GM12875 (cell line): ENCODE measurements around the gene PERCC1.
"Not testable (repeated sequence)": the region's sequence is repeated elsewhere in the genome, so short reads cannot be mapped to it uniquely, and the experiment has no call there.

Source experiments
- H3K4me3 ChIP-seq: one replicate; pipeline ENCODE4 v1.5.1; 2011; ENCODE audit warnings: low read depth, low read length, control low read depth
- TF ChIP-seq, protein P1 (sequence below): IDR thresholded peaks from 2 replicates; pipeline ENCODE4 v1.5.1; 2011; ENCODE audit warnings: low read depth, mild to moderate bottlenecking, control low read depth, inconsistent platforms, low read length, moderate library complexity, borderline replicate concordance; ENCODE audit not compliant: insufficient read depth

Gene PERCC1

DNA sequence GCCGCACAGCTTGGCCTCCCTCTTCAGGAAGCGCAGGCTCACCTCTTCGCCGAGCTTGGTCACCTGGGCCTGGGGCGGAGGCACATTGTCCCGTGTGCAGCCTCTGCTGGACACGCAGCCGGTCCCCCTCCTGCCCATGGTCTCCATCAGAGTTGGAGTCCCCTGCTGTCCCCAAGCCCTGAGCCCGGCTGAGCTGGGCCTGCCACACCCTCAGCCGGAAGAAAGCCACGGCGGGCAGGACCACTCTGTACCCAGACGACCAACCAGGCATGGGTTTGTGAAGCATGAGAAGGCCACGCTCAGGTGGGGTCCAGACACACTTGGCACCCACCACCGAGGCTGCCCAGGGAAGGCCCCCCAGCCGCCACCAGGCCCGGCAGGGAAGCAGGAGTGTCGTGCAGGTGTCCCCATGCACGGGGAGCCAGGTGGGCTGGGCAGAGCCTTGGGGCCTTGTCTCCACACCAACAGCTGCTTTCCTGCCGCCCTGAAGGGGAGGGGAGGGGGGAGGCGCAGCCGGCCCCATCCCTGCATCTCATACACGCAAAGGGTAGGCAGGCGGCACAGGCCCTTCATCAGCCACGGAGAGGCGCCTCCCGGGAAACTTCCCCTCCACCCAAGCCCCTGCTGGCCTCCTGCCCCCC is 8.3 kb downstream of the PERCC1 start:
- TF ChIP-seq, protein P1, sequence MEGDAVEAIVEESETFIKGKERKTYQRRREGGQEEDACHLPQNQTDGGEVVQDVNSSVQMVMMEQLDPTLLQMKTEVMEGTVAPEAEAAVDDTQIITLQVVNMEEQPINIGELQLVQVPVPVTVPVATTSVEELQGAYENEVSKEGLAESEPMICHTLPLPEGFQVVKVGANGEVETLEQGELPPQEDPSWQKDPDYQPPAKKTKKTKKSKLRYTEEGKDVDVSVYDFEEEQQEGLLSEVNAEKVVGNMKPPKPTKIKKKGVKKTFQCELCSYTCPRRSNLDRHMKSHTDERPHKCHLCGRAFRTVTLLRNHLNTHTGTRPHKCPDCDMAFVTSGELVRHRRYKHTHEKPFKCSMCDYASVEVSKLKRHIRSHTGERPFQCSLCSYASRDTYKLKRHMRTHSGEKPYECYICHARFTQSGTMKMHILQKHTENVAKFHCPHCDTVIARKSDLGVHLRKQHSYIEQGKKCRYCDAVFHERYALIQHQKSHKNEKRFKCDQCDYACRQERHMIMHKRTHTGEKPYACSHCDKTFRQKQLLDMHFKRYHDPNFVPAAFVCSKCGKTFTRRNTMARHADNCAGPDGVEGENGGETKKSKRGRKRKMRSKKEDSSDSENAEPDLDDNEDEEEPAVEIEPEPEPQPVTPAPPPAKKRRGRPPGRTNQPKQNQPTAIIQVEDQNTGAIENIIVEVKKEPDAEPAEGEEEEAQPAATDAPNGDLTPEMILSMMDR = no peak
- H3K4me3 ChIP-seq = no peak overlapping the region

DNA sequence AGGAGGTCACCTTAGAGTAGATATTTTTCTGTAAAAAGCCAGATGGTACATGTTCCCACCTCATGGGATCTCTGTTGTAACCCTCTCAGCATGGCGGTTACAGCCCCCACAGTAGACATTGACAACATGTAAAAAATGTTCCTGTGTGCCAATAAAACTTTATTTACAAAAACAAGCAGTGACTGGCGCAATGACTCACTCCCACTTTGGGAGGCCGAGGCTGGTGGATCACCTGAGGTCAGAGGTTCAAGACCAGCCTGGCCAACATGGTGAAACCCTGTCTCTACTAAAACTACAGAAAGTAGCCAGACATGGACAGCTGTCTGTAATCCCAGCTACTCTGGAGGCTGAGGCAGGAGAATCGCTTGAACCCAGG is 8.8 kb downstream of the PERCC1 start:
- not testable (repeated sequence) for H3K4me3 ChIP-seq

DNA sequence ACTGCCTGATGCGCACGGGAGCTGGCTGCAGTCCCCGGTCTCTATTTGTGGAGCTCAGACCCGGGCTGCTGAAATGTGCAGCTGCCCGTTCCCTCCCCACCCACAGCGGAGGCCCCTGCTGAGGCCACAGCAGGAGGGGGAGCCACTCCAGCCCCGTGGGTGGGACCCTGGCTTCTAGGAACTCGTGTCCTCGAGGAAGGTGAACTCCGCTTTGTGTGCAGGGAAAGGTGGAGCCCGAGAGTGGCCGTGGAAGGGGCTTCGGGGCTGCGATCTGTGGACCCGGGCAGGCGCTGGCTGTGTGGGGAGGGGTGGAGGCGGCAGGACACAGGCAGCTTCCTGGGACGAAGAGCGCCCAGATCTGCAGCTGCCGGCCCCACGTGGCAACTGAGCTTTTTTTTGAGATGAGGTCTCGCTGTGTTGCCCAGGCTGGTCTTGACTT is 10.5 kb downstream of the PERCC1 start:
- TF ChIP-seq, protein P1 = no peak
- H3K4me3 ChIP-seq = no peak overlapping the region

DNA sequence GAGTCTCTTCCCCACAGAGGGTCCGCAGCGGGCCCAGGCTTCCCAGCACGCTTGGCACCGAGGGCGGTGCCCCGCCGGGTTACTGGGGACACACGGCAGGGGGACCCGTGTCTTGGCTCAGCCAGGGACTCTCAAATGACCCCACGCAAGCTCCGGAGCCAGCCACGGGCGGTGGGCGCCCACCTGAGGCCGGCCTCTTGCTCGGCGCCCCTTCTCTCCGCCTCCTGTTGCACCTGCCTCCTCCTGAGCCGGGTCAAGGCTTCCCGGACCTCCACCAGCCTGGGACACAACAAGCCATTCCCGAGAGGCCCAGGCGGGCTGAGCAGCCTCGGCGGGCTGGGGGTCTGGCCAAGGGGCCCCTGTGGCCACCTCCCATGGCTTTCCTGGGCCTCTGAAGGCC is 11.8 kb downstream of the PERCC1 start:
- TF ChIP-seq, protein P1 = no peak
- H3K4me3 ChIP-seq = no peak overlapping the region

DNA sequence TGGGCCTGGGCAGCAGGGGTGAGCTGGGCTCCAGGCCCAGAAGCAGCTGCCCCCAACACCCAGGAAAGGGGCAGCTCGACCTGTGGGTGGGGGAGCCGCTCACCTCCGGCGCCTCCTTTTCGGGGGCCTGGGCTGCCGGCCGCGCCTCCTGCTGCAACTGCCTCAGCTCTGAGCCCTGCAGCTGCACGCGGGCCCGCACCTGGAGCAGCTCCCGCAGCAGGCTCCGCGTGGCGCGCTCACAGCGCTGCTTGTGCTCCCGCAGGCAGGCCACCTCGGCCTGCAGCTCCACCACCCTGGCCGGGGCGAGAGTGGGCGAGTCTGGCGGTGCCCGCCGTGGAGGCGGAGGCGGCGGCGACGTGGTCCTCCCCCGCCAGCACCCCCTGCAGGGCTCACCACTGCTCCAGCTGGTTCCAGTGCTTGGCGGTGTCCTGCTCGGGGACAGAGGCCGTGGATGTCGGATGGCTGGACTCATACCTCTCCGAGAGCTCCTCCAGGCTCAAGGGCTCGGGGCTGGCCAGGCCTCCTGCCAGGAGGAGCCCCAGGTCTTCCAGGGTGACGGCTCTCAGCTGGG is 12.6 kb downstream of the PERCC1 start:
- TF ChIP-seq, protein P1 = no peak
- H3K4me3 ChIP-seq = no peak overlapping the region

DNA sequence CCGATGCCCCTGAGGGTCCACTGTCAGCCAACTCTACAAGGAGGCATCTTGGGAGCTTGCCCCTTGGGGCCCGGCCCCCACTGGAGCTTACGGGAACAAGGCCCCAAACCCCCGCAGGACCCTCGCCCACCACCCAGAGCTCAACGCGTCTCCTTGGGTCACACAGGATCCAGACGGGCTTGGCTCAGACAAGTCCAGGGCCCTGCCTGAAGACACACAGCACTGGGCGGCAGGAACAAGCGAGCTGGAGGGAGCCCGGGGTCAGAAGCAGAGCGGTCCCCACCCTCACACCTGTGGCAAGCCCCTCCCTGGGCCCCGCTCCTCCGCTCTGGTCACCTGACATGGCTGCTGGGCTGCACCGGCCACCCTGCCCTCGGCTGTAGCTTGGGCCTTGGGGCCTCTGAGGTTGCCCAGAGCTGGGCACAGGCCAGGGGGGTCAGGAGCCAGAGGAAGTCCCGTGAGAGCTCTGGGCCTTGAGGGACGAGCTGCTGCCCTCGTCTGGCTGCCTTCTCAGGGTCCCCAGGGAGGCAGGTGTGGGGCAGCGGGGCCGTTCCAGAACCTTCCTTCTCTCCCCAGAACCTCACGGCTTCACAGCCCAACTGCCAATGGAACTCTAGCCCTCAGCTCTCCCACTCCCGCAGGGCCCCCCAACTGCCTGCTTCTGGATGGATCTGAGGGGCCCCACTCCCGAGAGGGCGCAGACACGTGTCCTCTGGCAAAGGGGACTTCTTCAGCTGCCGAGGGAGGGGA is 13.3 kb downstream of the PERCC1 start, which contains the start of gene CCDC154:
Gene CCDC154, minus strand, starts transcription at position 577 of the 750 bp plus-strand sequence. Its CDS starts 234 bp downstream, at position 343.
- no peak within 1 kb of the TSS for H3K4me3 ChIP-seq
- TF ChIP-seq, protein P1 = no peak

DNA sequence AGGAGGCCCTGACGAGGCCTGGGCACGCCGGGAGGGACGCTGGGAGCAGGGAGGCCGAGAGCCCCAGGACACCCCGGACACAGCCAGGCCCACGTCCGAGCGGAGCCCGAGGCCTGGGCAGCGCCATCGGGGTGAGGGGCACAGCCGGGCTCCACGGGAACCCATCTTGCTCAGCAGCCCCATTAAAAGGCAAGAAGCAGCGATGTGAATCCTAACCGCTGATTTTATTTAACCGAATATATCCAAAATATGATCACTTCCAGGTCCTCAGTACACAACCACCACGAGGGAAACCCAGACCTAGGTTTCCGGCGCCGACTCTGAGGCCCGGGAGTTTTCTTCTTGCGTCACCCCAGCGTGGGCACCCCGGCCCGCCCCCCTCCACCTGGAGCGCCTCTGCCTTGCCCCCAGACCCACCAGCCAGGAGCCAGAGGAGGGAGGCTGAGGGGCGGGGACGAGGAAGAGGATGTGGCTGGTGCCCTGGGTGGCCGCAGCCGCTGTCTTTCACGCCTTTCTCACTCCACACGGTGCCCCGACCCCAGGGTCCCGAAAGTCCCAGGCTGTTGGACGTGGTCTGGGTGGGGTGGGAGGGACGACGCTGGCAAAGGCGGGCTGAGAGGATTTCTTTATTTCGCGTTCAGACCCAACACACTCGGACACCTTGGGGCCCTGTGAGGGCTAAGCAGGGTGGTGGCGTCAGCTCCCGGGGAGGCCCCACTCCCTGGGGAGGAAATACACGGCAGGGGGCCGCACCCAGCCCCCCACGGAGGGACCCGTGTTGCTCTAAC is 14.0 kb downstream of the PERCC1 start:
- no peak overlapping the region for H3K4me3 ChIP-seq
- TF ChIP-seq, protein P1 = no peak
